ENCODE measurements around the gene SPINK7. TPM values are rescaled to one million over a fixed set of nuclear protein-coding genes. Genes with fewer than 3 reads are reported as not detected.

The SPINK7 gene
- total RNA-seq, 2 experiments from 2014 or later: not detected

DNA sequence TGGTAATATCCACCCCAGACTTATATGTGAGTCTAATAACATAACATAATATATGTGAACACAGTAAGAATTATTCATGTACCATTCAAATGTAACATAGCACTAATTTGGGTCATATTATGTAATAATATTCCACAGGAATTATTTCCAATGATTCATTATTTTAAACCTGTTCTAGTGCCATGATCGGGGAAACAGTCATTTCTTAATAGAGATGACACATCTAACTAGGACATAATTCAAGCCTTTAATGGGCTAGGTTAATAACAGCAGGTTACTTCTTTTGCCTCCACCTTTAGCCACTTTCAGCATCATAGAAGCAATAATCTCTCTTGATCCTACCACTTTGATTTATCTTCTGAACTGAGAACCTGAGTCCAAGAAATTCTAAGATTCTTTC lies 35.5 kb downstream of the SPINK7 start:
- intact Hi-C loops (cut with DNase I, micrococcal nuclease): no loop called here
- Mint-ChIP-seq H3K27ac (no peak overlapping the region), H3K4me1 (ENCODE audit: low read depth) (no peaks in the 10 kb centered on the region), H3K36me3 (ENCODE audit: low read depth) (no peaks in the 10 kb centered on the region), H3K27me3 (no peaks in the 10 kb centered on the region), H3K4me3 (no peak overlapping the region), H3K9me3 (no peaks in the 10 kb centered on the region)
- ChIA-PET POLR2A (no interaction called here), CTCF (no interaction called here)
- no peak for DNase-seq
- no peak overlapping the region for H3K4me3 ChIP-seq (ENCODE audit: low read length)
- TF ChIP-seq, protein P1, sequence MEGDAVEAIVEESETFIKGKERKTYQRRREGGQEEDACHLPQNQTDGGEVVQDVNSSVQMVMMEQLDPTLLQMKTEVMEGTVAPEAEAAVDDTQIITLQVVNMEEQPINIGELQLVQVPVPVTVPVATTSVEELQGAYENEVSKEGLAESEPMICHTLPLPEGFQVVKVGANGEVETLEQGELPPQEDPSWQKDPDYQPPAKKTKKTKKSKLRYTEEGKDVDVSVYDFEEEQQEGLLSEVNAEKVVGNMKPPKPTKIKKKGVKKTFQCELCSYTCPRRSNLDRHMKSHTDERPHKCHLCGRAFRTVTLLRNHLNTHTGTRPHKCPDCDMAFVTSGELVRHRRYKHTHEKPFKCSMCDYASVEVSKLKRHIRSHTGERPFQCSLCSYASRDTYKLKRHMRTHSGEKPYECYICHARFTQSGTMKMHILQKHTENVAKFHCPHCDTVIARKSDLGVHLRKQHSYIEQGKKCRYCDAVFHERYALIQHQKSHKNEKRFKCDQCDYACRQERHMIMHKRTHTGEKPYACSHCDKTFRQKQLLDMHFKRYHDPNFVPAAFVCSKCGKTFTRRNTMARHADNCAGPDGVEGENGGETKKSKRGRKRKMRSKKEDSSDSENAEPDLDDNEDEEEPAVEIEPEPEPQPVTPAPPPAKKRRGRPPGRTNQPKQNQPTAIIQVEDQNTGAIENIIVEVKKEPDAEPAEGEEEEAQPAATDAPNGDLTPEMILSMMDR (IDR thresholded peaks at IDR 0.05): no peak
- no peaks in the 10 kb centered on the region for H3K36me3 ChIP-seq (ENCODE audit: insufficient read depth, low read length)
- H3K4me1 ChIP-seq (ENCODE audit: insufficient read depth, low read length): no peaks in the 10 kb centered on the region
- H3K27me3 ChIP-seq (ENCODE audit: control insufficient read depth in 1 of 2, insufficient read depth in 2 of 2, low read length in 2 of 2): no peaks in the 10 kb centered on the region
- ATAC-seq (ENCODE audit: poor library complexity): no peak
- no peaks in the 10 kb centered on the region for H3K9me3 ChIP-seq (ENCODE audit: control insufficient read depth in 1 of 2, insufficient read depth in 1 of 2, low read length in 2 of 2)
- no peak overlapping the region for H3K27ac ChIP-seq (ENCODE audit: low read depth in 1 of 2, low read length in 2 of 2)

DNA sequence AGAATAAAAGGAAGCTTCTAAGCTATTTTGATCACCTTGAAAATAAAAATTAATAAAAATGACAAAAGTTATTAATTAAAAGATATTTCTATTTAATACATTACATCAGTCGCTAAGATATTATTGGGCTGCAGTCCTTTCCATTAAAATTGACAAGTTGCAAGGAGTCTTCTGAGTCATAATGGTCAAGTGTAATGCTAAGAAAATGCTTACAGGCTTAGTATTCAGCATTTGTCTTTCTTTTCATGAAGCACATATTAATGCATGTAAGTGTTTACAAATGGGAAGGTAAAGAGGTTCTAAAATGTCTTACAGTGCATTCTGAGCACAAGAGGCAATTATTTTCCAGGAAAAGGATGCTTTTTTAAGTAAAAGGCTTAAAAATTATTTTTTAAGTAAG lies 40.5 kb downstream of the SPINK7 start:
- no peak for ATAC-seq (ENCODE audit: poor library complexity)
- no peaks in the 10 kb centered on the region for H3K9me3 ChIP-seq (ENCODE audit: control insufficient read depth in 1 of 2, insufficient read depth in 1 of 2, low read length in 2 of 2)
- H3K4me1 Mint-ChIP-seq (ENCODE audit: low read depth): no peaks in the 10 kb centered on the region
- POLR2A ChIA-PET: no interaction called here
- H3K27ac Mint-ChIP-seq: no peak overlapping the region
- no peaks in the 10 kb centered on the region for H3K9me3 Mint-ChIP-seq
- H3K27me3 Mint-ChIP-seq: no peaks in the 10 kb centered on the region
- H3K36me3 Mint-ChIP-seq (ENCODE audit: low read depth): no peaks in the 10 kb centered on the region
- intact Hi-C loops (cut with DNase I, micrococcal nuclease): loop anchor here in 1 of 2 experiments (5.0 kb wide), 1 partner anchor 175 kb away; no protein-coding TSS in a partner anchor
- H3K27ac ChIP-seq (ENCODE audit: low read depth in 1 of 2, low read length in 2 of 2): no peak overlapping the region
- TF ChIP-seq, protein P1 (IDR thresholded peaks at IDR 0.05): no peak
- CTCF ChIA-PET: no interaction called here
- no peak for DNase-seq
- H3K36me3 ChIP-seq (ENCODE audit: insufficient read depth, low read length): no peaks in the 10 kb centered on the region
- no peaks in the 10 kb centered on the region for H3K27me3 ChIP-seq (ENCODE audit: control insufficient read depth in 1 of 2, insufficient read depth in 2 of 2, low read length in 2 of 2)
- no peak overlapping the region for H3K4me3 Mint-ChIP-seq
- H3K4me3 ChIP-seq (ENCODE audit: low read length): no peak overlapping the region
- no peaks in the 10 kb centered on the region for H3K4me1 ChIP-seq (ENCODE audit: insufficient read depth, low read length)

DNA sequence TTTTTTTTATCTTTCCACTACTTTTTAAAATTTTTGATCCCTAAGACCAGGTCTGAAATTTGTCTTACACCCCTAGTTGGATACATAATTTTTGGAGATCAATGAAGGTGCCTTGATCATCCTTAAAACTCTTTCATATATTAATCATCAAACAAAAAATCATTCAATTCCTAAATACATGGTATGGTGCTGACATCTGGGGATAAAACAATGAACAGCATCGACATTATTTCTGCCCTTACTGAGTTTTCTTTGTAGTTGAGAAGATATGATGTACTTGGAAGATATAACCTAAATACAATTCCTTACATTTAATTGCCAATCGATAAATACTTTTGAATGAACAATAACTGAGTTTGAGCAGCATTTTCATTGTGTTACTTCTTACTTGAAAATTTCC lies 41.4 kb downstream of the SPINK7 start:
- Histone ChIP-seq H3K36me3 (ENCODE audit: insufficient read depth, low read length) (no peaks in the 10 kb centered on the region), H3K9me3 (ENCODE audit: control insufficient read depth in 1 of 2, insufficient read depth in 1 of 2, low read length in 2 of 2) (no peaks in the 10 kb centered on the region), H3K27me3 (ENCODE audit: control insufficient read depth in 1 of 2, insufficient read depth in 2 of 2, low read length in 2 of 2) (no peaks in the 10 kb centered on the region), H3K27ac (ENCODE audit: low read depth in 1 of 2, low read length in 2 of 2) (no peak overlapping the region), H3K4me3 (ENCODE audit: low read length) (no peak overlapping the region), H3K4me1 (ENCODE audit: insufficient read depth, low read length) (no peaks in the 10 kb centered on the region)
- no peaks in the 10 kb centered on the region for H3K4me1 Mint-ChIP-seq (ENCODE audit: low read depth)
- no peak overlapping the region for H3K27ac Mint-ChIP-seq
- ATAC-seq (ENCODE audit: poor library complexity): no peak
- no peaks in the 10 kb centered on the region for H3K9me3 Mint-ChIP-seq
- peak in 1 of 14 experiments; percentile 4 for DNase-seq
- POLR2A ChIA-PET: no interaction called here
- TF ChIP-seq, protein P1 (IDR thresholded peaks at IDR 0.05): no peak
- CTCF ChIA-PET: no interaction called here
- no peak overlapping the region for H3K4me3 Mint-ChIP-seq
- H3K27me3 Mint-ChIP-seq: no peaks in the 10 kb centered on the region
- H3K36me3 Mint-ChIP-seq (ENCODE audit: low read depth): no peaks in the 10 kb centered on the region
- intact Hi-C loops (cut with DNase I, micrococcal nuclease): loop anchor here in 1 of 2 experiments (5.0 kb wide), 1 partner anchor 176 kb away; no protein-coding TSS in a partner anchor

All from CD4-positive, alpha-beta T cell (primary cell).